G401 (cell line): ENCODE measurements around the gene LAMP5. TPM values are rescaled to one million over a fixed set of nuclear protein-coding genes. Genes with fewer than 3 reads are reported as not detected.

Experiments
- DNase-seq: peaks from one replicate; pipeline ENCODE4 v3.0.0-alpha.2; 2015; ENCODE audit warnings: low spot score
- in situ Hi-C: cut with HindIII; loops from 2 replicates; pipeline ENCODE4 v1.10.0; 2016; ENCODE audit warnings: low sequenced_read_pairs, mixed read lengths
- total RNA-seq: library from RNA; depleted of rRNA; stranded (reverse); fragments of >200 nt; shearing (Covaris generic); gene quantifications from 2 replicates; pipeline ENCODE4 v1.2.3, GENCODE V29; 2014

LAMP5 gene
- total RNA-seq, 1 experiment from 2014 or later, result not detected

GRCh38 chr20:9498322-9498721 is 16.1 kb upstream of the LAMP5 start:
- in situ Hi-C loops, result no loop called here

GRCh38 chr20:9499126-9499899 is 15.1 kb upstream of the LAMP5 start:
- DNase-seq, result no peak

More at GRCh38 chr20:9498322-9498721, 16.1 kb upstream of the LAMP5 start:
- no peak for DNase-seq

GRCh38 chr20:9500121-9500520 is 14.3 kb upstream of the LAMP5 start:
- DNase-seq, result no peak
- in situ Hi-C loops, result no loop called here

More at GRCh38 chr20:9499126-9499899, 15.1 kb upstream of the LAMP5 start:
- in situ Hi-C loops, result no loop called here

- no peak for DNase-seq
- in situ Hi-C loops, result no loop called here
Measured at GRCh38 chr20:9501473-9501872, 12.9 kb upstream of the LAMP5 start.

- no peak for DNase-seq
Measured at GRCh38 chr20:9503526-9504245, 10.7 kb upstream of the LAMP5 start.

GRCh38 chr20:9506280-9506821 is 8.0 kb upstream of the LAMP5 start:
- in situ Hi-C loops, result no loop called here
- no peak for DNase-seq

More at GRCh38 chr20:9503526-9504245, 10.7 kb upstream of the LAMP5 start:
- in situ Hi-C loops, result no loop called here

GRCh38 chr20:9506964-9507369 is 7.4 kb upstream of the LAMP5 start:
- no peak for DNase-seq

GRCh38 chr20:9507544-9508239 is 6.7 kb upstream of the LAMP5 start:
- in situ Hi-C loops, result no loop called here
- no peak for DNase-seq

More at GRCh38 chr20:9506964-9507369, 7.4 kb upstream of the LAMP5 start:
- in situ Hi-C loops, result no loop called here

- DNase-seq, result no peak
- in situ Hi-C loops, result no loop called here
Measured at GRCh38 chr20:9508240-9508661, 6.1 kb upstream of the LAMP5 start.

- DNase-seq, result no peak
- in situ Hi-C loops, result no loop called here
Measured at GRCh38 chr20:9508696-9509178, 5.7 kb upstream of the LAMP5 start.

- no peak for DNase-seq
- in situ Hi-C loops, result no loop called here
Measured at GRCh38 chr20:9509246-9509645, 5.1 kb upstream of the LAMP5 start.

- in situ Hi-C loops, result no loop called here
- no peak for DNase-seq
Measured at GRCh38 chr20:9510911-9511310, 3.5 kb upstream of the LAMP5 start.

- peak; percentile 13 for DNase-seq
- in situ Hi-C loops, result no loop called here
Measured at GRCh38 chr20:9514072-9514460, 324 bp upstream of the LAMP5 start.

GRCh38 chr20:9515214-9515585 is 810 bp downstream of the LAMP5 start:
- no peak for DNase-seq
- in situ Hi-C loops, result no loop called here

GRCh38 chr20:9515741-9516233 is 1.4 kb downstream of the LAMP5 start:
- DNase-seq, result no peak
- in situ Hi-C loops, result no loop called here

- in situ Hi-C loops, result no loop called here
Measured at GRCh38 chr20:9516234-9516871, 2.0 kb downstream of the LAMP5 start.

GRCh38 chr20:9517297-9518162 is 3.1 kb downstream of the LAMP5 start:
- in situ Hi-C loops, result no loop called here
- DNase-seq, result no peak

More at GRCh38 chr20:9516234-9516871, 2.0 kb downstream of the LAMP5 start:
- no peak for DNase-seq

- in situ Hi-C loops, result no loop called here
- no peak for DNase-seq
Measured at GRCh38 chr20:9518576-9519175, 4.3 kb downstream of the LAMP5 start.
